HepG2 (cell line): ENCODE measurements around the gene ITK. TPM values are rescaled to one million over a fixed set of nuclear protein-coding genes. Genes with fewer than 3 reads are reported as not detected.

Experiments used
- ATAC-seq: fragments of 200-7000 bp; cut with Tn5 transposase; 3 replicates; pipeline ENCODE4 v1.9.1; 2020; ENCODE audit warnings: mild to moderate bottlenecking, moderate library complexity
- BruUV-seq: library from RNA; stranded (reverse); fragments of 400-500 nt; replicated peaks from 2 replicates; lab custom pipeline; 2021; lab: Mats Ljungman, UMichigan
- CTCF ChIA-PET: fragments of 300-600 bp; formaldehyde crosslinking; extraction: SDS; loops from one replicate; lab custom pipeline; 2021; ENCODE audit warnings: low total read pairs, inconsistent platforms, low intra/inter-chr PET ratio; lab: Yijun Ruan, JAX
- POLR2A ChIA-PET: fragments of 350-600 bp; sonication (Branson Sonifier 250); formaldehyde crosslinking; loops from one replicate; lab custom pipeline; 2020; ENCODE audit warnings: antibody characterized with exemption, inconsistent platforms; lab: Yijun Ruan, JAX
- DNase-seq: peaks from one replicate; pipeline ENCODE4 v3.0.0-alpha.2; 2015; ENCODE audit warnings: low spot score
- FAIRE-seq: peaks from 3 replicates; lab custom pipeline; 2011; peaks lifted over from hg19 to GRCh38; lab: Jason Lieb, UNC
- H2AFZ ChIP-seq: one replicate; pipeline ENCODE4 v1.6.1; 2011; ENCODE audit warnings: low read length, inconsistent platforms
- H3K27ac ChIP-seq: fragments of 300-600 bp; 3 replicates; pipeline ENCODE4 v1.8.0; 2011; ENCODE audit warnings: mixed run types, mild to moderate bottlenecking, mixed read lengths, low read length, inconsistent platforms; ENCODE audit not compliant: insufficient read depth; ENCODE audit errors: extremely low read length
- H3K27me3 ChIP-seq, 2 experiments: fragments of 200-600 bp in 1 of 2; 2 replicates in 1 of 2; 3 replicates in 1 of 2; pipeline versions ENCODE4 v1.6.0 to v1.8.0; 2011; ENCODE audit warnings: low read length in 2 of 2, mild to moderate bottlenecking in 2 of 2, moderate library complexity in 2 of 2, inconsistent platforms in 1 of 2; ENCODE audit not compliant: insufficient read depth in 2 of 2, control insufficient read depth in 1 of 2
- H3K36me3 ChIP-seq, 2 experiments: fragments of 200-600 bp in 1 of 2; replicated peaks in 1 of 2; 2 replicates in 1 of 2; 3 replicates in 1 of 2; pipeline versions ENCODE4 v1.5.1 to v1.8.0; 2011; ENCODE audit warnings: low read length in 2 of 2, inconsistent platforms in 1 of 2; ENCODE audit not compliant: insufficient read depth in 2 of 2, control insufficient read depth in 1 of 2
- H3K4me1 ChIP-seq: 2 replicates; pipeline ENCODE4 v1.5.1; 2012; ENCODE audit warnings: low read length, inconsistent platforms; ENCODE audit not compliant: insufficient read depth
- H3K4me2 ChIP-seq: 2 replicates; pipeline ENCODE4 v1.6.0; 2011; ENCODE audit warnings: low read depth, low read length, inconsistent platforms
- H3K4me3 ChIP-seq, 3 experiments: fragments of 200-600 bp in 1 of 3; sonication (generic), shearing (Covaris generic) in 1 of 3; replicated peaks in 1 of 3; 2 replicates each; pipeline ENCODE4 v1.5.1; 2011 to 2016; ENCODE audit warnings: low read length in 3 of 3, inconsistent platforms in 2 of 3, low read depth in 2 of 3, mild to moderate bottlenecking in 2 of 3, control low read depth in 1 of 3, mixed read lengths in 1 of 3; ENCODE audit not compliant: insufficient read depth in 1 of 3
- H3K79me2 ChIP-seq: one replicate; pipeline ENCODE4 v1.6.1; 2011; ENCODE audit warnings: low read length, inconsistent platforms; ENCODE audit not compliant: insufficient read depth
- H3K9ac ChIP-seq: 2 replicates; pipeline ENCODE4 v1.6.0; 2011; ENCODE audit warnings: mild to moderate bottlenecking, low read depth, low read length, inconsistent platforms; ENCODE audit not compliant: insufficient read depth
- H3K9me3 ChIP-seq: 2 replicates; pipeline ENCODE4 v1.5.1; 2012; ENCODE audit warnings: mild to moderate bottlenecking, low read length
- H4K20me1 ChIP-seq: 2 replicates; pipeline ENCODE4 v1.6.0; 2011; ENCODE audit warnings: inconsistent platforms, mild to moderate bottlenecking, low read length, moderate library complexity; ENCODE audit not compliant: insufficient read depth
- BHLHE40 ChIP-seq: IDR thresholded peaks from 2 replicates; pipeline ENCODE4 v1.6.1; 2011; ENCODE audit warnings: low read length, improper control_type of control experiment
- NFIC ChIP-seq: IDR thresholded peaks from 2 replicates; pipeline ENCODE4 v1.6.1; 2012; ENCODE audit warnings: mild to moderate bottlenecking, low read length, inconsistent platforms
- SNAI1 ChIP-seq: sonication (generic); formaldehyde crosslinking; IDR thresholded peaks from 2 replicates; pipeline ENCODE4 v1.5.0; 2020; ENCODE audit warnings: mild to moderate bottlenecking, missing genetic modification reagents, borderline replicate concordance
- SP4 ChIP-seq: sonication (generic); formaldehyde crosslinking; IDR thresholded peaks from 2 replicates; pipeline ENCODE4 v1.8.1; 2023; ENCODE audit warnings: mild to moderate bottlenecking, missing genetic modification reagents
- YY1 ChIP-seq: IDR thresholded peaks from 2 replicates; pipeline ENCODE4 v1.6.1; 2011; ENCODE audit warnings: low read length, low read depth, moderate library complexity, mild to moderate bottlenecking; ENCODE audit not compliant: insufficient read depth, insufficient replicate concordance
- ZNF513 ChIP-seq: sonication (generic); formaldehyde crosslinking; conservative IDR thresholded peaks from 2 replicates; pipeline ENCODE4 v1.5.0; 2020; ENCODE audit warnings: missing genetic modification reagents
- ZNF713 ChIP-seq: sonication (generic); formaldehyde crosslinking; IDR thresholded peaks from 2 replicates; pipeline ENCODE4 v1.4.0; 2020; ENCODE audit warnings: mild to moderate bottlenecking, missing genetic modification reagents
- ZNF724P ChIP-seq: sonication (generic); formaldehyde crosslinking; IDR thresholded peaks from 2 replicates; pipeline ENCODE4 v1.8.0; 2022; ENCODE audit warnings: missing genetic modification reagents, borderline replicate concordance
- WGBS: methylation state at CpG from one replicate; pipeline ENCODE4 v1.1.6; 2017; ENCODE audit warnings: low lambda C conversion rate; 5-methylcytosine and 5-hydroxymethylcytosine counted together
- in situ Hi-C: cut with HindIII; loops from 2 replicates; pipeline ENCODE4 v1.10.0; 2017; ENCODE audit warnings: low pct_unique_long_range_greater_than_20kb; ENCODE audit not compliant: extremely low pct_ligation_motif_present
- intact Hi-C: fragments of 100-400 bp; cut with micrococcal nuclease; formaldehyde crosslinking; loops from one replicate; pipeline ENCODE4 v1.10.0; 2022; ENCODE audit not compliant: unreplicated experiment
- polyA plus RNA-seq, 8 experiments: library from polyadenylated mRNA; depleted of rRNA in 3 of 8; stranded (reverse) in 7 of 8; unstranded in 1 of 8; fragments of >200 nt; fragmentation: Illumina TruSeq in 4 of 8; extraction: Trizol in 4 of 8; gene quantifications; 2 replicates each; pipeline versions ENCODE4 v1.2.1 to v1.2.3, GENCODE V29; 2011 to 2016; ENCODE audit warnings: low read depth in 4 of 8, missing spikeins in 1 of 8, mixed read lengths in 1 of 8; ENCODE audit not compliant: insufficient read depth in 1 of 8
- total RNA-seq, 5 experiments: library from RNA; depleted of rRNA; stranded (reverse); fragments of >200 nt; fragmentation: Illumina TruSeq; extraction: Trizol; gene quantifications; 2 replicates each; pipeline ENCODE4 v1.2.3, GENCODE V29; 2016; ENCODE audit warnings: low read depth in 1 of 5
- TF ChIP-seq, protein P1 (sequence below): sonication (generic); formaldehyde crosslinking; IDR thresholded peaks from 2 replicates; pipeline ENCODE4 v1.4.0; 2020; ENCODE audit warnings: missing genetic modification reagents, borderline replicate concordance

Gene ITK
- total and polyA plus RNA-seq, 2 of the 13 experiments (the other 11 are each of a cell fraction or from before 2014, with no cell fraction given) = 0.01 TPM; not detected in 1

DNA sequence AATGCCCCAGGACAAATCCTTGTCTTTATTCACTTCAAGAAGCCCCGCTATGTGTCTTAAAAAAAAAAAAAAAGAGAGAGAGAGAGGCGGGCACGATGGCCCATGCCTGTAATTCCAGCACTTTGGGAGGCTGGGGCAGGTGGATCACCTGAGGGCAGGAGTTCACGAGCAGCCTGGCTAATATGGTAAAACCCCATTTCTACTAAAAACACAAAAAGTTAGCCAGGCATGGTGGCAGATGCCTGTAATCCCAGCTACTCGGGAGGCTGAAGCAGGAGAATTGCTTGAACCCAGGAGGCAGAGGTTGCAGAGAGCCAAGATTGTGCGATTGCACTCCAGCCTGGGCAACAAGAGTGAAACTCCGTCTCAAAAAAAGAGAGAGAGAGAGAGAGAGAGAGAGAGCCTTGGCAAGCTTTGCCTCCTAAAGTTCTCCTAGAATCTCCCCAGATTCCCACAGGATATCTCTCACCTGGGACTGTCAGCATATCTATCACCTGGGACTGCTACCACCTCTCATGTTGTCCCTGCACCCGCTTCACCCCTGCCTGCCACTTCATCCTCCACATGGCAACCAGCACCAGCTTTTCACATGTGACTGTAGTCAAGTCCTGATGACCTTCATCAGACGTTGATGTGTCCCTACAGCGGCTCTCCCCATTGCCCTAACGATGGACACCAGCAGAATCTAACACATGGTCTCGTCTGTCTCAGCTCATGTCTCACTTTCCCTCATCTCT, 5.8 kb downstream of the ITK start:
- Histone ChIP-seq H3K79me2 (no peaks in the 10 kb centered on the region), H3K36me3 (no peaks in the 10 kb centered on the region), H3K4me1 (no peaks in the 10 kb centered on the region), H3K27me3 (peaks cover 2 to 9% of the 10 kb centered on the region in 2 experiments; a peak in 2 of 5 replicates), H3K4me3 (no peak overlapping the region), H4K20me1 (no peaks in the 10 kb centered on the region), H3K27ac (no peak overlapping the region), H3K4me2 (no peak overlapping the region), H3K9me3 (no peaks in the 10 kb centered on the region), H2AFZ (no peak overlapping the region), H3K9ac (no peak overlapping the region)
- ATAC-seq (no peak), FAIRE-seq (no peak), DNase-seq (no peak)
- in situ Hi-C loops (no loop called here), intact Hi-C loops (no loop called here)
- TF ChIP-seq ZNF713 (CRISPR knock-in tag) = no peak
- no peak for TF ChIP-seq SP4 (CRISPR knock-in tag)
- TF ChIP-seq YY1 = no peak
- no peak for TF ChIP-seq ZNF724P (CRISPR knock-in tag)
- 13% methylated on average over 12 of the region's 12 CpGs for WGBS
- ChIA-PET POLR2A (no interaction called here), CTCF (no interaction called here)
- no TSS peak for BruUV-seq

- H3K27me3 ChIP-seq = peaks cover 2 to 9% of the 10 kb centered on the region in 2 experiments; a peak in 2 of 5 replicates
- H3K36me3 ChIP-seq = no peaks in the 10 kb centered on the region
- no peak for DNase-seq
- H3K9me3 ChIP-seq = no peaks in the 10 kb centered on the region
- no peak for FAIRE-seq
- H4K20me1 ChIP-seq = no peaks in the 10 kb centered on the region
- CTCF ChIA-PET = no interaction called here
- in situ Hi-C loops = no loop called here
- intact Hi-C loops = no loop called here
- H3K79me2 ChIP-seq = no peaks in the 10 kb centered on the region
- H2AFZ ChIP-seq = no peak overlapping the region
- no TSS peak for BruUV-seq
- WGBS = 8% methylated on average over 5 of the region's 5 CpGs
- H3K4me3 ChIP-seq = no peak overlapping the region
- no peak for ATAC-seq
- H3K4me1 ChIP-seq = no peaks in the 10 kb centered on the region
- no peak overlapping the region for H3K27ac ChIP-seq
- no peak overlapping the region for H3K9ac ChIP-seq
- no peak overlapping the region for H3K4me2 ChIP-seq
- POLR2A ChIA-PET = no interaction called here
- TF ChIP-seq BHLHE40 = no peak
- TF ChIP-seq SNAI1 = no peak
- no peak for TF ChIP-seq NFIC
- TF ChIP-seq ZNF513 (CRISPR knock-in tag) = no peak
- TF ChIP-seq, protein P1, sequence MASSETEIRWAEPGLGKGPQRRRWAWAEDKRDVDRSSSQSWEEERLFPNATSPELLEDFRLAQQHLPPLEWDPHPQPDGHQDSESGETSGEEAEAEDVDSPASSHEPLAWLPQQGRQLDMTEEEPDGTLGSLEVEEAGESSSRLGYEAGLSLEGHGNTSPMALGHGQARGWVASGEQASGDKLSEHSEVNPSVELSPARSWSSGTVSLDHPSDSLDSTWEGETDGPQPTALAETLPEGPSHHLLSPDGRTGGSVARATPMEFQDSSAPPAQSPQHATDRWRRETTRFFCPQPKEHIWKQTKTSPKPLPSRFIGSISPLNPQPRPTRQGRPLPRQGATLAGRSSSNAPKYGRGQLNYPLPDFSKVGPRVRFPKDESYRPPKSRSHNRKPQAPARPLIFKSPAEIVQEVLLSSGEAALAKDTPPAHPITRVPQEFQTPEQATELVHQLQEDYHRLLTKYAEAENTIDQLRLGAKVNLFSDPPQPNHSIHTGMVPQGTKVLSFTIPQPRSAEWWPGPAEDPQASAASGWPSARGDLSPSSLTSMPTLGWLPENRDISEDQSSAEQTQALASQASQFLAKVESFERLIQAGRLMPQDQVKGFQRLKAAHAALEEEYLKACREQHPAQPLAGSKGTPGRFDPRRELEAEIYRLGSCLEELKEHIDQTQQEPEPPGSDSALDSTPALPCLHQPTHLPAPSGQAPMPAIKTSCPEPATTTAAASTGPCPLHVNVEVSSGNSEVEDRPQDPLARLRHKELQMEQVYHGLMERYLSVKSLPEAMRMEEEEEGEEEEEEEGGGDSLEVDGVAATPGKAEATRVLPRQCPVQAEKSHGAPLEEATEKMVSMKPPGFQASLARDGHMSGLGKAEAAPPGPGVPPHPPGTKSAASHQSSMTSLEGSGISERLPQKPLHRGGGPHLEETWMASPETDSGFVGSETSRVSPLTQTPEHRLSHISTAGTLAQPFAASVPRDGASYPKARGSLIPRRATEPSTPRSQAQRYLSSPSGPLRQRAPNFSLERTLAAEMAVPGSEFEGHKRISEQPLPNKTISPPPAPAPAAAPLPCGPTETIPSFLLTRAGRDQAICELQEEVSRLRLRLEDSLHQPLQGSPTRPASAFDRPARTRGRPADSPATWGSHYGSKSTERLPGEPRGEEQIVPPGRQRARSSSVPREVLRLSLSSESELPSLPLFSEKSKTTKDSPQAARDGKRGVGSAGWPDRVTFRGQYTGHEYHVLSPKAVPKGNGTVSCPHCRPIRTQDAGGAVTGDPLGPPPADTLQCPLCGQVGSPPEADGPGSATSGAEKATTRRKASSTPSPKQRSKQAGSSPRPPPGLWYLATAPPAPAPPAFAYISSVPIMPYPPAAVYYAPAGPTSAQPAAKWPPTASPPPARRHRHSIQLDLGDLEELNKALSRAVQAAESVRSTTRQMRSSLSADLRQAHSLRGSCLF = no peak
Measured at GRCh38 chr5:157187046-157187754, 6.6 kb downstream of the ITK start.
